ENCODE data around the gene FAM76A.
"Not testable (repeated sequence)": the region's sequence is repeated elsewhere in the genome, so short reads cannot be mapped to it uniquely, and the experiment has no call there.

FAM76A gene

DNA sequence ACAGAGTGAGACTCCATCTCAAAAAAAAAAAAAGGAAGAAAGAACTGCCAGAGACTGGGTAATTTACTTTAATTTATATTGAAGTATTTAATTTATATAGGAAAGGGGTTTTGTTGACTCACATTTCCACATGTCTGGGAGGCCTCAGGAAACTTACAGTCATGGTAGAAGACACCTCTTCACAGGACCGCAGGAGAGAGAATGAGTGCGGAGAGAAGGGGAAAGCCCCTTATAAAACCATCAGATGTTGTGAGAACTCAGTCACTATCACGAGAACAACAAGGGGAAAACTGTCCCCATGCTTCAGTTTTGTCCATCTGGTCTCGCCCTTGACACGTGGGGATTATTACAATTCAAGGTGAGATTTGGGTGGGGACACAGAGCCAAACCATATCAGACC is 79.0 kb downstream of the FAM76A start:
- TF ChIP-seq Cebpa-rat (IDR thresholded peaks at IDR 0.05): no peak
- Histone ChIP-seq H3K9ac (no peak overlapping the region), H3K36me3 (peaks cover 68 to 100% (median 82%) of the 10 kb centered on the region in 11 experiments), H4K20me1 (peaks cover 0 to 73% (median 0%) of the 10 kb centered on the region in 11 experiments; a peak in 6 of 22 replicates), H3K9me3 (replicated peaks in 1 of 11) (no peaks in the 10 kb centered on the region), H3K27me3 (no peaks in the 10 kb centered on the region), H3K27ac (no peak overlapping the region), H3K4me2 (no peak overlapping the region), H3K4me3 (no peak overlapping the region), H3K4me1 (no peaks in the 10 kb centered on the region)

- Histone ChIP-seq H3K9me3 (replicated peaks in 1 of 11) (no peaks in the 10 kb centered on the region), H3K27me3 (no peaks in the 10 kb centered on the region), H3K4me3 (no peak overlapping the region), H3K9ac (no peak overlapping the region), H4K20me1 (peaks cover 0 to 57% (median 0%) of the 10 kb centered on the region in 11 experiments; a peak in 5 of 22 replicates), H3K27ac (no peak overlapping the region), H3K4me2 (no peak overlapping the region), H3K4me1 (no peaks in the 10 kb centered on the region), H3K36me3 (peaks cover 53 to 100% (median 74%) of the 10 kb centered on the region in 11 experiments)
- no peak for TF ChIP-seq Cebpa-rat (IDR thresholded peaks at IDR 0.05)
Measured at GRCh38 chr1:27806758-27807157, 81.0 kb downstream of the FAM76A start.

DNA sequence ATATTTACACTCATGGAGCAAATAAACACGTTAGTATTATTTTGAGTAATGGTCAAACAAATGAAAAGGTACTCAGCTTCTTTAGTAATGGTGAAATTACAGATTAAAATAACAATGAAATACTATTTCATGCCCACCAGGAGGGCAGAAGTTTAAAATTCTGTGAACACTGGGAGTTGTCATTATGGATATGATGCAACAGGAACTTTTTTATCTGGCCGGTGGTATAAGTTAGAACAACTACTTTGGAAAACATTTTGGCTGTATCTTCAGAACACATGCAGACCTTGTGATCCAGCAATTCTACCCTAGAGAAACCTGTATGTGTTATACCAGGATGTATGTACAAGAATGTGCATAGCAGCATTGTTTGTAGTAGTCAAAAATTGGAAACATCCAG is 81.6 kb downstream of the FAM76A start:
- no peaks in the 10 kb centered on the region for H3K27me3 ChIP-seq
- H3K9ac ChIP-seq: no peak overlapping the region
- H4K20me1 ChIP-seq: peaks cover 0 to 52% (median 0%) of the 10 kb centered on the region in 11 experiments; a peak in 5 of 22 replicates
- no peak overlapping the region for H3K27ac ChIP-seq
- no peak for TF ChIP-seq Cebpa-rat (IDR thresholded peaks at IDR 0.05)
- H3K4me3 ChIP-seq: no peak overlapping the region
- no peaks in the 10 kb centered on the region for H3K9me3 ChIP-seq (replicated peaks in 1 of 11)
- no peaks in the 10 kb centered on the region for H3K4me1 ChIP-seq
- H3K36me3 ChIP-seq: peaks cover 53 to 100% (median 74%) of the 10 kb centered on the region in 11 experiments
- H3K4me2 ChIP-seq: no peak overlapping the region

DNA sequence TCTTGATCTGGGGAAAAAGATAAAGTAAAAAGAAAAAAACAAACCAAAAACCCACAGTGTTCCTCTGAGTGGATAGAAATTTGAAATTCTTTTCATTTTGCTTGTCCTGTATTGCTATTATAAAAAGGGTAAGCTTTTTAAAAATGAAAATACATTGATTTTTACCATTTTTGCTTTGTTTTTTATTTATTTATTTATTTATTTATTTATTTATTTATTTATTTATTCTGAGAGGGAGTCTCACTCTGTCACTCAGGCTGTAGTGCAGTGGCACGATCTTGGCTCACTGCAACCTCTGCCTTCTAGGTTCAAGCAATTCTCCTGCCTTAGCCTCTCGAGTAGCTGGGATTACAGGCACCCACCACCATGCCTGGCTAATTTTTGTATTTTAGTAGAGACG is 82.4 kb downstream of the FAM76A start:
- H3K4me2 ChIP-seq; H3K9ac ChIP-seq; H3K9me3 ChIP-seq (replicated peaks in 1 of 11); H3K4me3 ChIP-seq; H3K27me3 ChIP-seq; H3K27ac ChIP-seq; H3K4me1 ChIP-seq: not testable (repeated sequence)
- H3K36me3 ChIP-seq: peaks cover 53 to 100% (median 74%) of the 10 kb centered on the region in 11 experiments
- H4K20me1 ChIP-seq: peaks cover 0 to 52% (median 0%) of the 10 kb centered on the region in 11 experiments; a peak in 5 of 22 replicates

- no peaks in the 10 kb centered on the region for H3K27me3 ChIP-seq
- no peak overlapping the region for H3K4me3 ChIP-seq
- peaks cover 53 to 100% (median 73%) of the 10 kb centered on the region in 11 experiments for H3K36me3 ChIP-seq
- peaks cover 0 to 49% (median 0%) of the 10 kb centered on the region in 11 experiments; a peak in 5 of 22 replicates for H4K20me1 ChIP-seq
- H3K9me3 ChIP-seq (replicated peaks in 1 of 11): no peaks in the 10 kb centered on the region
- TF ChIP-seq Cebpa-rat (IDR thresholded peaks at IDR 0.05): no peak
- H3K27ac ChIP-seq: no peak overlapping the region
- H3K4me2 ChIP-seq: no peak overlapping the region
- no peaks in the 10 kb centered on the region for H3K4me1 ChIP-seq
- H3K9ac ChIP-seq: no peak overlapping the region
Measured at GRCh38 chr1:27809883-27810282, 84.1 kb downstream of the FAM76A start.

- Histone ChIP-seq H3K4me1 (no peaks in the 10 kb centered on the region), H3K9me3 (replicated peaks in 1 of 11) (no peaks in the 10 kb centered on the region), H3K4me3 (no peak overlapping the region), H3K36me3 (peaks cover 50 to 96% (median 66%) of the 10 kb centered on the region in 11 experiments), H3K9ac (no peak overlapping the region), H3K27ac (no peak overlapping the region), H3K27me3 (no peaks in the 10 kb centered on the region), H3K4me2 (no peak overlapping the region), H4K20me1 (peaks cover 0 to 43% (median 0%) of the 10 kb centered on the region in 11 experiments; a peak in 5 of 22 replicates)
- TF ChIP-seq Cebpa-rat (IDR thresholded peaks at IDR 0.05): no peak
Measured at GRCh38 chr1:27811741-27812500, 86.2 kb downstream of the FAM76A start.
